Dermis microvascular lymphatic vessel endothelial cell (primary cell): ENCODE measurements around the gene POLN. TPM values are rescaled to one million over a fixed set of nuclear protein-coding genes. Genes with fewer than 3 reads are reported as not detected.

ENCODE experiments used
- DNase-seq, 2 donors: peaks; one replicate each; pipeline versions ENCODE4 v3.0.0 to v3.0.0-alpha.2; 2010; ENCODE audit warnings: low read depth in 2 of 2
- total RNA-seq: library from RNA; depleted of rRNA; stranded (reverse); fragments of >200 nt; gene quantifications from 2 replicates; pipeline ENCODE4 v1.2.1, GENCODE V29; 2014

POLN gene
- total RNA-seq, 1 donor from 2014 or later: 1.9 TPM

DNA sequence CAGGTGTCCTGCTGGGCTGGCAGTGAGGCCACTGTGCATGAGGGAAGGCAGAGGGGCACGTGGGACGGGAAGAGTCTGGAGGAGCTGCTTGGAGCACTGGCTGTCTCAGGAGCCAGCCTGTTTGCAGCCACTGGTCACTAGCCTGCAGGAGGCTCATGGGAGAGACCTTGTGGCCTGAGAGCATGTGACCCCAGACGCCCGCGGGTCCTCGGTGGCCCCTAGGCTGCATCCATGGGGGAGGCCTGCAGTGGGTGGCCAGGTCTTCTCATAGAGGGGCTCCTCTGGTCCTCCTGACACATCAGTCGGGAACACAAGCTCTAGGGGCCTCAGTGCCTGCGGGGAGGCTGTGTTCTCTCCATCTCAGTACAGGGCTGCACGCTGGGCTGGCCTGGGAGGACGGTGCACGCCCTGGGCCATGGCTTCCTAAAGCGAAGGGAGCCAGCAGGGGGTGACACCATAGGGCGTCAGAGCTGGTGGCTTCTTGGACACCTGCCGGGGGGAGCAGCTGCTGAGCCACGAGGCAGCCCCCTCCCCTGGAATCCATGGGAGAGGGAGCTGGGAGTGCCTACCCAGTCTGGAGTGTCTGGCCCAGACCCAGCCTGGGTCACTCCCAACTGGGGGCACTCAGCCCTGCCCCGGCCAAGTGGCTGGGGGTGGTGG lies 170.5 kb downstream of the POLN start:
- DNase-seq: no peak

DNA sequence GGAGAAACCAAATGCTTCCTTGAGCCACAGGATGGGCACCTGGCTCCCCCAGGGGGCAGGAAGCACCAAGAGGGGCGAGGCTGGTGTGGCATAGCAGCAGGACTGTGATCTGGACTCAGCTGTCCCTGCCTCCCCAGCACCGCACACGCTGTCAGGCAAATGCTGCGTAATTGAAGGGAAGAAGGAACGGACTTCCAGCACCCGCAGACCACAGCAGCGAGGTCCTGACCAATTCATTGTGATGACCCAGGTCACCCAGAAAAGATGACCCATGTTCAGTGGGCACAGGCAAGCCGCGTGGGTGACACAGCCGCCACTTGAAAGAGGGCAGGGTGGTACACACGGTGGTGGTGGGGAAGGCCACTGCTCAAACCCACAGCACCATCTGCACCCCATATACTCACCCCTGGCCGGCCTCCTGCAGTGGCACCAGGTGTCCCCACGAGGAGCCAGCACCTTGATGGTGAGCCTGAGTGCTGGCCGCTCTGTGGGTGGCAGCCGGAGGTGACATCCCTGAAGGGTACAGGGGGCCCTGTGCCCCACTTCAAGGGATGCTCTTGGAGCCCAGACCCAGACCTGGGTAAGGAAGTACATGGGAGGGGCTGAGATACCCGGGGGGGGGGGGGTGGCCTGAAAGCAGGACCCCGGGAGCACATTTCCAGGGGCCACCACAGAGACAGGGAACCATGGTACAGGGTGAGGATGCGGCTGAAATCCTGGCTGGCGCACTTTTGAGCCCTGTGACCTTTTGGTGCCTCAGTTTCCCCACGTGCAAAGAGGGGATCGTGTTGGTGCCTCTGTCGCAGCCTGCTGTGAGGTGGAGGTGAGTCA lies 171.3 kb downstream of the POLN start:
- no peak for DNase-seq

DNA sequence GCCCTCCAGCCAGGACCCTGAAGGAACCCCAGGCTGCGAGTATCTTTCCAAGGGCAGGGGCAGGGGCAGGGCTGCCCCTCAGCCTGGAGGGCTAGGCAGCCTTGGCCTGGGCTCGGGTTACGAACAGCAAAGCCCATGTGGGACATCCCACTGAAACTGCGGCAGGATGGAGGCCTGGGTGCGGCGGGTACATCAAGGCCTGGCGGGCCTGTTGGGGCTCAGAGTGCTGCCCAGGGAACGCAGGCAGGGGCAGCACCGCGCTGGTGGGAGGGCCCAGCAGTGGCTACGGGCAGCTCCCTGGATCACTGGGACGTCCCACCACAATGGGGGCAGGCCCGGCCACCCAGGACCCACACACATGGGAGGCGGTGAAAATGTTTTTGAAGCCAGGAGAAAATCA lies 171.9 kb downstream of the POLN start:
- DNase-seq: no peak

DNA sequence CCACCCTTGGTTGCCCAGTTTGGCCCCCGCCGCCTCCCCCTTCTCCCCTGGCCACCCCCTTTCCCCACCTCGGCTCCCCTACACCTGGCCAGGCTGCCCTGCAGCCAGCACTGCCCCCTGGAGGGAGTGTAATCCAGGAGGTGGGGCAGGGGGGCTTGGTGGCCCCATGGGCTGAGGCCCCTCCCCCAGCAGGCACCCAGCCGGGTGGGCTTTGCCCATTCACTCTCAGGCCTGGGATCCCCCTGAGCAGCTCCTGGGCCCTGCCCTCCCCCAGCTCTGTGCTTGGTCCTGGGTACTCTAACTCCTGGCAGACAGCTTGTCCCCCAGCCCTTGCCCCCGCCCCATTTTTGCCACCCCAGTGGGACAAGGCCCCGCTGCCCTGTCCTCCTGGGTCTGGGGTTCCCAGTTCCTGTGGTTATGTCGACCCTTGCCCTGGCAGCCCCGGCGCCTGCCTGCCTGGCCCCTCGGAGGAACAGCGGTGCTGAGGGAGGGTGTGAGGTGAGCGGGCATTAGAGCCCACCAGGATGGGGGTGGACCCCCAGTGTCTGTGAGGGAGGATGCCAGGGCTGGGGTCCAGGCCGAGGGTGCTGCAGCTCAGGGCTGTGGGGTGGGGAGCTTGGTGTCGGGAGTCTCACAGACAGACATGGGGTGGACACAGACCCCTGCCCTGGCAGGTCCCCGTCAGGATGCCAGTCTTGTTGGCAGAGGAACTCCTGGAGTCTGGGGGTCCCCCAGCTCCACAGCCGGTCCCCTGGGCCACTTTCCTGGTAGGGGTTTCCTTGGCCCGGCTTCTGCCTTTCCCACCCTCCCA lies 172.6 kb downstream of the POLN start:
- no peak for DNase-seq

DNA sequence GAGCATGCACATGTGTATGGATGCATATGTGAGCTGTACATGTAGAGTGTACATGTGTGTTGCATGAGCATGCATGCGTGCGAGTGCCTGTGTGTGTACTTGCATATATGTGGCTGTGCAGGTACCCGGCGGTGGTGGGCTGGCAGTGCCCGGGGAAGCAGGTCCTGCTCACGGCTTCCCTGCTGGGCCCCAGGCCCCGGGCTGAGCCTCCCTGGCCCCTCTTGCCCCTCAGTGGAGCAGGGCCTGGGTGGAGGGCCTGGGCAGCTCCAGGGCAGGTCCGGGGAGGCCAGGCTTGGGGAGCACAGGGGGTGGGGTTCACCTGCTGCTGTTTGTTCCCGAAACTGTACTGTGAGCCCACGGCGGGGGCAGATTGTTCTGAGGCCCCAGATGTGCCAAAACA lies 173.4 kb downstream of the POLN start:
- no peak for DNase-seq

DNA sequence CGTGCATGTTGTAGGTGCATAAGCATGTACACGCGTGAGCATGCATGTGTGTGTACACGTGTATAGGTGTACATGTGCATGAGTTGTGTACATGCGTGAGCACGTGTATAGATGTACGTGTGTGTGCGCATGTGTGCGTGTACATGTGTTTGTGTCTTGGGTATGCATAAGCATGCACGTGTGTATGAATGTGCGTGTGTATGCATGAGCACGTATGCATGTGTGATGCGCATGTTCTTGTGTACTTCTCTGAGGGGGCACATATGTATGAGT lies 173.8 kb downstream of the POLN start:
- DNase-seq: no peak

DNA sequence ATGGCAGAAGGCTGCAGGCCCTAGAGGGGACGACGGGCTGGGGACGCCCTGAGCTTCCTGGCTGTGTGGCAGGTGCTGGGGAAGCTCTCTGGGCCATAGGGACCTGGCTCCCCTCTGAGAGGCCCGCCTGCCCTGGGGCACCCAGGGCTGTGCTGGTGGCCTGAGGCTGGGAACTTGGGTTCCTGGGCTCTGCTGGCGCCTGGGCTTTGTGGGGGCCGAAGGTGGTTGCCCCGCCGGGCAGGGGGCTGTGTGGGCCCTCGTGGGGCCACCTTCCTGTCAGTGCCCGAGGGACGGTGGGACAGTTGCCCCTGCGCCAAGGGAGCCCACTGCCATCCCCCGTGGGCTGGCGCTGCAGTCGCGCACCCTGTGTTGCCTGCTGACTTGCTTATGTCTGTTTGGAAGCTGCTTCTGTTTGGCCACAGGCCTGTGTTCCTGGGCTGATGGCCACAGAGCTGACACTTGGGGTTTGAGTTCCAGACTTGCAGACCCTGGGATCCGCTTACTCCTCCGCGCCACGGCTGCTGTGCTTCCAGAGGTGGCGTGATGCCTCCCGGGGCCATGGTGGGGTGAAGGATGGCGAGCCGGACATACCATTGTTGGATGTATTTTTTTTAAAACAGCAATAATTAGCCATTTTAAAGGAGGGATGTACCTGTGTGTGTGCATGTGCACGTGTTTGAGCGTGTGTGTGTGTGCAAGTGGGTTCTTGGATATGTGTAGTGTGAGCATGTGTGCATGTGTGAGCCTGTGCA lies 174.3 kb downstream of the POLN start:
- DNase-seq: no peak

DNA sequence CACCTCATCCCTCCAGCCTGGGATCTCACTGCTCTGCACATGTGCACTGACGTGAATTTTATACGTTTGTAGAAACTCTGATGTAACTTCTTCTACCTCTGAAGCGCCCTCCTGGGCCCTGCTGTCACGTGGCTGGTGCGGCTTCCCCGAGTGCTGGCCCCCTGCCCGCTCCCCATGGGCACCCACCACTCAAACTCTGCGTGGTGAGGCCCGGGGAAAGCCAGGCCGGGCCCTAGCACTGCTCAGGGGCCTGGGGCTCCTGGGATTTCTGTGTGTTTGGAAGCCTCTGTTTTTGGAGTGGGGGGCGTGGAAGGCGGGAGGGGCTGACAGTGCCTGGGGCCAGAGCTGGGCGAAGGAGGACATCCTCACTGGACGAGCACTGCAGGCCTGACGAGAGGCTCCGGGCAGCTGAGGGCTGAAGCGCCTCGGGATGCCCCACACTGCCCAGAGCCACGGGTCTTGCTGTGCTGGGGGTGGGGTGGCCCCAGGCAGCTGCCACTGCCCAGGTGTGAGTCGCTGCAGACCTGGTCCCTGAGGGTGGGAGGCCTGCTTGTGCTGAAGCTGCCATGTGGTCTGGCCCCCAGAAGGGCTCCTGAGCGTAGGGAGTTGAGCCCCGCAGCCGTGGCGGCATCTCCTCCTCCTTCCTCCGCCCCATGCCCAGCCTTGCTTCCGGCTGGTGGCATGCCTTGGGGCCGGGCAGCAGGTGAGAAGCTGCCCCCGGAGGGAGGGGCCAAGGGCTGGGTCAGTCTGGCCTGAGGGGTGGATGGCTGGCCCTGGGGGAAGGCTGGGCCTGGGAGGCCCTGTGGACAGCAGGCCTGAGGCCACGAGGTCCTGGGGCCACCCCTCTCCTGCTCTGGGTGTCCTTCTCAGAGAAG lies 175.1 kb downstream of the POLN start:
- DNase-seq: no peak

DNA sequence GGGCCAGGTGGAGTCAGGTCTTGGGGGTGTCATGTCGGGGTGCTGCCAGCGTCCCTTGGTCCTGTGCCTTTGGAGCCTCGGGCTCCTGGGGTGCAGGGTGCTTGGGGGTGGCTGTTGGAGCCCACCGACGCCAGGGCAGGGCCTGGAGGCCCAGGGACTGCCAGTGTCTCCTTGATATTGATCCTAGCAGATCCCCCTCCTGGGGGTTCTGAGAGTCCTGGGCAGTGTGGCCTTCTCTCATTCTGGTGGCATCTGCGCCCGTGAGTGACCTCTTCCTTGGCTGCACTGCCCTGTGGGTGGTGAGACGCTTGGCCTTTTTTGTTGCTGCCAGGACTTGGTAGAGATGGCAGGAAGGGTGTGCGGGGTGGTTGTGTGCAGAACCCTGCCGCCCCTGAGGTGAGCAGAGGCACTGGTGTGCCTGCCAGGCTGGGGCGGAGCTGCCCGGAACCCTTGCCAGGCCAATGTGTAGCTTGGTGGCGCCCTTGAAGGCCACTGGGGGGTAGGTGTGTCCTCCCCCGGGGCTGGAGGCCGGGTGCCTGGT lies 175.8 kb downstream of the POLN start:
- DNase-seq: no peak

DNA sequence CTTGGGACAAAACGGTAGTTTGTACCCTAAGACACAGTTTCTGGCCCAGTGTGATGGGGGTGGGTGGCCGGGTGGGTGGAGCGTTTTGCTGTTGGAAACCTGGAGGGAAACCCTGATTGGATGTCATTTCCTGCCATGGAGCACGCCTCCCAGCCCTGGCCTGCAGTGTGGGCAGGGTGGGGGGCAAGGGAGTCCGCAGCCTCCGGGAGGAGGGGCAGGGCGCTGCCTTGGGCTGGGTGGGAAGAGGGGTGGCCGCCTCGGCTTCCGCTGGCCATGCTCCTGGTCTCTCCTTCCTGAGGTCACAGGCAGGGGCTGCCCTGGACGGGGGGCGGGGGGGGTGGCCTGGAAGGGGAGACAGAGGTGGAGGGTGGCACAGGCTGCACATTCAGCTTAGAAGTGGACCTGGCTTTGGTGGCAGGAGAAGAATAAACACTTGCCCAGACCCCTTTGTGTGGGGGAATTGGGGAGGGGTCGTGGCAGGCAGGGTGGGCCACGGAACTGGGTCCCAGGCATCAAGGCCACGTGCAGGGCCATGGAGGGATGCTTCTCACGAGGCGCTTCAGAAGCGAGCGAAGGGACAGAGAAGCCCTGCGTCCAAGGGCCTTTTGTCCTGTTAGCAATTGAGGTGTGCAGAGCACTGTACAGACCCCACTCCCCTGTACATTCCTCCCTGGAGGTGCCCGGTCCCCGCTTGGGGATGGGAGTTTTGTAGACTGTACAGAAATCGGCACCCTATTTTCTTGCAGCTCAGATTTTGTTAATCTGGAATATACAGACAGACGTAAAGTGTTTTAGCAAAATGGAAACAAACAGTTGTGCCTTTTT lies 176.6 kb downstream of the POLN start:
- no peak for DNase-seq

DNA sequence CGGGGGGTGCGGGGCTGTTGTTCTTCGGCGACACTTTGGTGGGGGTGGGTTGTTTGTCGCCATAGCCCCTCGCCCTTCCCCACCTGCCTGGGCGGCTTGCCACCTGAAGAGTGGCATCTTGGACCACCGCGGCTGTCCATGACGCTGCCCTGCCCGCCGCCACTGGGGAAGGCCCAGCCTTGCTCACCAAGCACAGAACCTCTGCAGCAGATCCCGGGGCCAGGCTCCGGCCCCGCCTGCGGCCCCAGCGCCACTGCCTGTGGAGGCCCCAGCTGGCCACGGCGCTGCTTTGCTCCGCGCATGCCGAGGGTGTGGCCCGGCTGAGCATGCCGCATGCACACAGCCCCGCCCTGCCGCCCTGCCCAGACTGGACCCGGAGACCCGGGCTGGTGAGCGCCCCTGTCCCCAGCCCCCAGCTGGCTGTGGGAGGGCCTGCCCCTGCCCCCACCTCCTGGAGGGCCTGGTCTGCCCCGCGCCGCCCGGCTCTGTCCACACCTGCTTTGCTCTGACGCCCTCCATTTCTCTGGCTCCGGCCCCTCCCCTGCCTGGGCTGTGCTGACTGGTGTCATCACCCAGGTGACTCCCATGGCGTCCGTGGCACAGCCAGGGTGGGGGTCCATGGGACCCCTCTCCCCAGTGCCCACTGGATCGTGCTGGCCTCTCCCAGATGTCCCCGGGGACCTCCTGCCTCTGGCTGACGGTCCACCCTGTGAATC lies 177.5 kb downstream of the POLN start:
- DNase-seq: no peak

DNA sequence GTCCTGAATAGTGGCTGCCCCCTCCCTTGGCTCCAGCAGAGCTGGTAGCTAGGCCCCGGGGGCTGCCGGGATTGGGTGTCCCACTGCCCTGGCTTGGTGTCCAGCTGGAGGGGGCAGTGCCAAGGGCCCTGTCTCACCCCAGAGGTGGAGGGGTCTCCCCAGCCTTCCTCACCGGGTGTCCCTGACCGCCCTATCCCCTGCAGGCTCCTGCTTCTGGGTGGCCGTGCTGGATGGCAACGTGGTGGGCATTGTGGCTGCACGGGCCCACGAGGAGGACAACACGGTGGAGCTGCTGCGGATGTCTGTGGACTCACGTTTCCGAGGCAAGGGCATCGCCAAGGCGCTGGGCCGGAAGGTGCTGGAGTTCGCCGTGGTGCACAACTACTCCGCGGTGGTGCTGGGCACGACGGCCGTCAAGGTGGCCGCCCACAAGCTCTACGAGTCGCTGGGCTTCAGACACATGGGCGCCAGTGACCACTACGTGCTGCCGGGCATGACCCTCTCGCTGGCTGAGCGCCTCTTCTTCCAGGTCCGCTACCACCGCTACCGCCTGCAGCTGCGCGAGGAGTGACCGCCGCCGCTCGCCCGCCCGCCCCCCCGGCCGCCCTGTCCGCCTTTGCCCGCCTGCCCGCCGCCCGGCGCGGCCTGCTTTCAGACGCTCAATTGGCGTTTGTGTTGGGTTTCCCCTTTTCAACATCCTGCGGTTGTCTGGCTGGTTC lies 178.2 kb downstream of the POLN start:
- no peak for DNase-seq

DNA sequence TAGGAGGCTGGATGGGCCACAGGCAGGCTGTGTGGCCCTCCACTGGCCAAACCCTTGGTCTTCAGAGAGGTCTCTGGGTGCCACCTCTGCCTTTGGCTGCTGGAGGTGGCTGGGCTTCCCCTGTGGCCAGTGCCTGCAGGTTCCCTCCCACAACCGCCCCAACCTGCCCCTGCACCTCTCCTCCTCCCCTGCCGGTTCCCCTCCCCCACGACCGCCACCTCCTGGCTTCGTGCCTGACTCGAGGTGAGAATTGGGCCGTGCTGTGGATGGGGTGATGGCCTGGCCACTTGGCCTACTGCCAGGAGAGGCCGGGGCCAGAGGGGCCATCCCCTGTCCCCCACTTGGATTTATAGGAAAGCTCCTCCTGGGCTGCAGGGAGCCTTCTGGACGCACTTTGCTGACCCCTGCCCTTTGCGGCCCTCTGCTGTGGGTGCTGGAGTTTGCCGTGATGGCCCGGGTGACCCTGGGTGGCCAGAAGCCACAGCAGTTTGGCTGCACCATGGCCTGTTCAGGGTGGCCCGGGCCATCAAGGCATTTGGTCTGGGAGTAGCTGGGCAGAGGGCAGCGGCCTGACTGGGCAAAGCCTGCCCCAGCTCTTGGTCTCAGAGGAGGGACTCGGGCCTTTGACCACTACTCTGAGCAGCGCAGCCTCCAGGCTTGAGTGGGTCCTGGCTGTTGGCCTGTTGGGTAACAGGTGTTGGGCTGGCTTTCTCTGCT lies 179.0 kb downstream of the POLN start:
- DNase-seq: no peak

DNA sequence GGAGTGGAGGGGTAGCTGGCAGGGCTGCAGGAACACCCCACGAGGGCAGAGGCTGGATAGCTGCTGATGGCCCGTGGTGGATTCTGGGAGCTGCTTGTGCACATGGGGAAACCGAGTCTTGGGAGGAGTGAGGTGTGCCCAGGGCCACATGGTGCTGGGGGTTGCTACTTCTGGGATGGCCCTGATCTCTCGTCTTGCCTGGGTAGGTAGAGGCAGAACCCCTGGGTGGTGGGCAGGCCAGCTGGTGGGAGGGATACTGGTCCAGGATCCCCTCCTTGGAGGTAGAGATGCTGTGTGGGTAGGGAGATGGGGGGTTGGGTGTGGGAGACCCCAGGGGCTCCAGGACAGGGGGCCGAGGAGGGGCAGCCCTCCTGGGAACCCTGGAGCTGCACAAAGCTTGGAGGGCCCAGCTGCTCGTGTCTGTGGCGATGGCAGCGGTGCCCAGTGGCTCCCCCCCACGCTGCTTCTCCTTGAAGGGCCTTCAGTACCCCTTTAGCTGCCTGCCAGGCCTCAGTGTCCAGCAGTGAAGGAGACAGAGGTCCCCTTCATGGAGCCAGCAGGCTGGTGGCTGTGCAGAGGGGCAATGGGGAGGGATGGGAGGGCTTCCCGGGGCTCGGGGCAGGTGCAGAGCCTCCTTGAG lies 179.6 kb downstream of the POLN start:
- no peak for DNase-seq

DNA sequence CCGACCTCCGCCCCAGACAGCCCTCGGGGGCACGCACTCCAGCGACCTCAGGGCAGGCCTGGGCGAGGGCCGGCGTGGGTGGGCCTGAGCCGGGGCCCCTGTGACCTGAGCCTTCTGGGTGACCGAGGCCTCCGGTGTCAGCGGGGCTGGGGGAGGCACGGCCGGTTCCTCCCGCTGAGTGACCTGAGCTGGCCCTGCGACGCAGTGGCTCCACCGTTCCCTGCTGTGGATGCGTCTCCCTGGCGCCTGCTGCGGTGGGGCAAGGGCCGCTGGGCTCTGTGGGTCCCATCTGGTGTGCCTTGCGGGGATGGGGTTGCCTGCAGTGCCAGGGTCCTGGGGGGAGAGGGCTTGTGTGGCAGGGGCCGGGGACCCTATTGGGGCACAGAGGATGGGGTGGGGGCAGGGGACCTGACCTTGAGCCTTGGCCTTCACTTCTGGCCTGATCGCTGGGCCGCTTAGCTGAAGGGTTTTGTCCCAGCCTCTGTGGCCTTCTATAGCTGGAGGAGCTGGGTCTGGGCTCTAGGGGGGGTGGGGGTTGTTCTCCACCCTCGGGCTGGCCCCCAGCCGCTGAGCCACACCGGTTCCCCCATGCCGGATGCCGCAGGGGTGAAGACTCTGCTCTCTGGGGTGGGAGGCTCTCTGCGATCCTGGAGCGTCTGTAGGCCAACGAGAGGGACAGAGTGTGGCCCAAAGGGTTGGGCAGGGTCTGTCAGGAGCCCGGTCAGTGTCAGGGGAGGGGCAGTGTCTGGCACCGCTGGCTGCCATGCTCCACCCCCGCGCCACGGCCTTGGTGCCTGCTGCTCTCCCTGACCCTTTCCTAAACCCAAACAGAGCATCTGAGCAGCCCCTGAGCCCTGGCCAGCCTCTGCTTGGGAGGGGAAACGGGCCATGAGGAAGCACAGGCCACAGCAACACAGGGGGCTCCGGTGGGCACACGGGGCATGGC lies 180.5 kb downstream of the POLN start:
- no peak for DNase-seq

DNA sequence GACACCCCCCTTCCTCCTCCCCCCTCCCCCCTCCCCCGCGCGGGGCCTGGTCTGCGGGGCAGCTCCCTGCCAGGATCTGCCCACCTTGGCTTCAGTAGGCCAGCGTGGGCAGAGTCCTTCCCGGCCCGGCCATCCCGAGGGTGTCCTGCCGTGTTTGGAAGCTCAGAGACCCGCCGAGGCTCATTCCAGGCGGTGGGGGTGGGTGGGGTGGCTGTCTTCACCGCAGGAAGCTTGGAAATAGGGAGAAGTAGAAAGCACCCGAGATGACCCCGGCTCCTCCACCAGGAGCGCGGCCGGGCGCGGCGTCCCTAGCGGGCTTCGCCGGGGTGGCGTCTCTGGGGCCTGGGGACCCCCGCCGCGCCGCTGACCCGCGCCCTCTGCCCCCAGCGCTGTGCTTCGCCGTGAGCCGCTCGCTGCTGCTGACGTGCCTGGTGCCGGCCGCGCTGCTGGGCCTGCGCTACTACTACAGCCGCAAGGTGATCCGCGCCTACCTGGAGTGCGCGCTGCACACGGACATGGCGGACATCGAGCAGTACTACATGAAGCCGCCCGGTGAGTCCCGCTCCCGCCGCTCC lies 181.2 kb downstream of the POLN start:
- no peak for DNase-seq
